ENCODE measurements around the gene CDK11A. TPM values are rescaled to one million over a fixed set of nuclear protein-coding genes. Genes with fewer than 3 reads are reported as not detected.
"Not testable (repeated sequence)": the region's sequence is repeated elsewhere in the genome, so short reads cannot be mapped to it uniquely, and the experiment has no call there.

CDK11A gene
- total RNA-seq, 4 donors from 2014 or later = 10.8 to 53.4 (median 23.8) TPM

GRCh38 chr1:1748686-1749321, 24.6 kb upstream of the CDK11A start:
- no peak for ATAC-seq
- WGBS, 2 donors (ENCODE audit: low coverage in 1 of 2) = 67 to 88% methylated on average over 3 to 4 of the region's 18 CpGs
- no peak overlapping the region for H3K27ac ChIP-seq
- H3K4me3 ChIP-seq = no peak overlapping the region
- H3K36me3 ChIP-seq = peaks cover 0 to 19% of the 10 kb centered on the region in 2 donors
- no peaks in the 10 kb centered on the region for H3K4me1 ChIP-seq
- no peaks in the 10 kb centered on the region for H3K27me3 ChIP-seq
- no peaks in the 10 kb centered on the region for H3K9me3 ChIP-seq
- TF ChIP-seq EP300 (IDR thresholded peaks at IDR 0.05) (no peak), POLR2AphosphoS5 (IDR thresholded peaks at IDR 0.05) (no peak), POLR2A (IDR thresholded peaks at IDR 0.05) (no peak)
- TF ChIP-seq, protein P1, sequence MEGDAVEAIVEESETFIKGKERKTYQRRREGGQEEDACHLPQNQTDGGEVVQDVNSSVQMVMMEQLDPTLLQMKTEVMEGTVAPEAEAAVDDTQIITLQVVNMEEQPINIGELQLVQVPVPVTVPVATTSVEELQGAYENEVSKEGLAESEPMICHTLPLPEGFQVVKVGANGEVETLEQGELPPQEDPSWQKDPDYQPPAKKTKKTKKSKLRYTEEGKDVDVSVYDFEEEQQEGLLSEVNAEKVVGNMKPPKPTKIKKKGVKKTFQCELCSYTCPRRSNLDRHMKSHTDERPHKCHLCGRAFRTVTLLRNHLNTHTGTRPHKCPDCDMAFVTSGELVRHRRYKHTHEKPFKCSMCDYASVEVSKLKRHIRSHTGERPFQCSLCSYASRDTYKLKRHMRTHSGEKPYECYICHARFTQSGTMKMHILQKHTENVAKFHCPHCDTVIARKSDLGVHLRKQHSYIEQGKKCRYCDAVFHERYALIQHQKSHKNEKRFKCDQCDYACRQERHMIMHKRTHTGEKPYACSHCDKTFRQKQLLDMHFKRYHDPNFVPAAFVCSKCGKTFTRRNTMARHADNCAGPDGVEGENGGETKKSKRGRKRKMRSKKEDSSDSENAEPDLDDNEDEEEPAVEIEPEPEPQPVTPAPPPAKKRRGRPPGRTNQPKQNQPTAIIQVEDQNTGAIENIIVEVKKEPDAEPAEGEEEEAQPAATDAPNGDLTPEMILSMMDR (IDR thresholded peaks at IDR 0.05) = no peak

DNA sequence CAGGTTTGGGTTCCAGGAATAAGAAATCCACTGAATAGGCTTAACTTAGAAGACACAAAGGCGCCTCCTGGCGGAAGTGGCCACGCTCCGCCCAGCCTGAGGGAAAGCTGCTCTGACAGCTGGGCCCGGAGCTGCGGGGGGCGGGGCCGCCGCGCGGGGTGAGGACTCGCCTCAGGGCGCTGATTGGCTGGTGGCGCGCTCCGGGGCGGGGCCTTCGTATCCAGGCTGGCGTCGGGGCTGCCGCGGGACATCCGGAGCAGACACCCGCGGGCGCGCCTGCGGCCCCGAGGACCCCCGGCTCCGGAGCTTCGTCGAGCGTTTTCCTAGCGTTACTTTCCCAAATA, 22.4 kb upstream of the CDK11A start:
- peak; percentile 92 for ATAC-seq
- H3K4me1 ChIP-seq, H3K9me3 ChIP-seq, H3K27me3 ChIP-seq: not testable (repeated sequence)
- Histone ChIP-seq H3K4me3 (peak overlapping the region in 1 of 2 donors; percentile 52), H3K27ac (peak overlapping the region in 3 of 4 donors; percentile 82 to 92 (median 89)), H3K36me3 (peaks cover 0 to 12% of the 10 kb centered on the region in 2 donors)
- no CpG with 5 or more reads among the region's 35 CpGs for WGBS, 2 donors (ENCODE audit: low coverage in 1 of 2)

DNA sequence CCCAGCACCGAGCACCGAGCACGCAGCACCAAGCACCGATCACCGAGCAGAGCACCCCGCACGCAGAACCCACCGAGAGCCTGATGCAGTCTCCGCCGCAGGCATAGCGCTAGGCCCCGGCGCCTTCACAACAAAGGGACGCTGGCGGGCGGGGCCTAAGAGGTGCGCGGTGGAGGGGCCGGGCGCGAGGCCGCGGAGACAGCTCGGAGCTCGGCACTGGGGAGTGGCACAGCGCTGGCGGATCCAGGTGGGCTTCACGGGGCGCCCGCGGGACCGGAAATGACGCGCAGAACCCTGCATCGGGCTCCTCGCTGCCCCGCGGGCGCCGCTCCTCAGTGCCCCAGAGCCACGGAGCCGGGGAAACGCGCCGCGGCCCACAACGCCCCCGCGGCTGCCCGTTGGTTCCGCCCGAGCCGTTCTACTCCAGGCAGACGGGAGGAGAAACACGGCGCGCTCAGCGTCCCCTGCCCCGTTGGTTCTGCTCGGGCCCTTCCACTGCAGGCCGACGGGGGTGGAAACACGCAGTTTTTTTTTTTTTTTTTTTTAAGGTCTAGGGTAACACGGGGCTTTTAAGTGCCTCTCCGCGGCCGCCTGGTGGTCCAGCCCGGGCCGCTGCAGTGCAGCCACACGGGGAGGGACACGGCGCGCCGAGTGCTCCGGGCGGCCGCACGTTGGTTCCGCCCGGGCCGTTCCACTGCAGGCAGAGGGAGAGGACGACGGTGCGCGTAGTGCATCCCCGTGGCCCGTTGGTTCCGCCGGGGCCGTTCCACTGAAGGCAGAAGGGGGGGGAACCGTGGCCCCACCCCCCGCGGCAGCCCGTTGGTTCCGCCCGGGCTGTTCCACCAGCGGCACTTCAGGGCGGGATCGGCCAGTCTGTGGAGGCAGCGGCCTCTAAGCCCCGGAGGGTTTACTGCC, 21.8 kb upstream of the CDK11A start:
- Histone ChIP-seq H3K4me3 (peak overlapping the region in 1 of 2 donors; percentile 52), H3K27ac (peak overlapping the region in 3 of 4 donors; percentile 82 to 92 (median 89)), H3K36me3 (peaks cover 0 to 12% of the 10 kb centered on the region in 2 donors)
- ATAC-seq = peak; percentile 91
- not testable (repeated sequence) for H3K9me3 ChIP-seq, H3K27me3 ChIP-seq, H3K4me1 ChIP-seq
- TF ChIP-seq, protein P1 (IDR thresholded peaks at IDR 0.05) = peak in 3 of 4 experiments; percentile 5 to 31 (median 29)
- TF ChIP-seq POLR2AphosphoS5 (IDR thresholded peaks at IDR 0.05) = peak; percentile 64
- no CpG with 5 or more reads among the region's 101 CpGs for WGBS, 2 donors (ENCODE audit: low coverage in 1 of 2)

DNA sequence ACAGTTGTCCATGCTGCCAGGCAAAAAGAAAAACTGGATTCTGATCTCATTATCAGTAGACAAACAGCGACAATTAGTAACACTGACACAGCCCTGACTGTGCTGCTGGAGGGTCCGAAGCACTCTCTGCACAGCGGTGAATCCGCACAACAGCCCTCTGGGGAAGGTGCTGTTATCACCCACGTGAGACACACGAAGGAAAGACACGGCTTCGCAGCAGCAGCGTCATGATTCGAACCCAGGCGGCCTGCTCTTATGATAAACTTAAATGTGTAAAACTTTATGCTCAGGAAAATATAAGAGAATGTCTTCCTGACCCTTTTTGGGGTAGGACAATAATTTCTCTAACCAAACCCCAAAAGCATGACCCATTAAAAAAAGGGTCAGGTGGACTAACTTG, 18.4 kb upstream of the CDK11A start:
- H3K27ac ChIP-seq, H3K9me3 ChIP-seq, H3K4me3 ChIP-seq, H3K4me1 ChIP-seq, ATAC-seq, H3K27me3 ChIP-seq: not testable (repeated sequence)
- 88% methylated on average over 7 of the region's 11 CpGs; no CpG with 5 or more reads in 1 of the 2 donors for WGBS, 2 donors (ENCODE audit: low coverage in 1 of 2)
- H3K36me3 ChIP-seq = peaks cover 0 to 20% of the 10 kb centered on the region in 2 donors

- Histone ChIP-seq H3K36me3 (peaks cover 0 to 35% of the 10 kb centered on the region in 2 donors), H3K27ac (peak overlapping the region in 2 of 4 donors; percentile 60 to 63)
- ATAC-seq = peak; percentile 26
- peak; percentile 81 for TF ChIP-seq POLR2AphosphoS5 (IDR thresholded peaks at IDR 0.05)
- H3K4me1 ChIP-seq, H3K27me3 ChIP-seq, H3K4me3 ChIP-seq, H3K9me3 ChIP-seq: not testable (repeated sequence)
- 41 to 100% methylated on average over 2 to 10 of the region's 12 CpGs for WGBS, 2 donors (ENCODE audit: low coverage in 1 of 2)
Measured at GRCh38 chr1:1741013-1741412, 16.9 kb upstream of the CDK11A start.

- peaks cover 0 to 49% of the 10 kb centered on the region in 2 donors for H3K36me3 ChIP-seq
- not testable (repeated sequence) for H3K27ac ChIP-seq, H3K27me3 ChIP-seq, H3K9me3 ChIP-seq, H3K4me1 ChIP-seq, H3K4me3 ChIP-seq, ATAC-seq
- WGBS, 2 donors (ENCODE audit: low coverage in 1 of 2) = no CpG with 5 or more reads among the region's 22 CpGs
Measured at GRCh38 chr1:1738799-1739337, 14.7 kb upstream of the CDK11A start.

GRCh38 chr1:1737675-1738590, 13.8 kb upstream of the CDK11A start:
- not testable (repeated sequence) for H3K4me3 ChIP-seq, H3K4me1 ChIP-seq, H3K9me3 ChIP-seq, H3K27ac ChIP-seq, ATAC-seq, H3K27me3 ChIP-seq
- H3K36me3 ChIP-seq = peaks cover 0 to 55% of the 10 kb centered on the region in 2 donors
- 94% methylated on average over 7 of the region's 44 CpGs; no CpG with 5 or more reads in 1 of the 2 donors for WGBS, 2 donors (ENCODE audit: low coverage in 1 of 2)

Measured in gastroesophageal sphincter (tissue), 4 donors.